Measurements from ENCODE around the gene AP4M1. TPM values are rescaled to one million over a fixed set of nuclear protein-coding genes. Genes with fewer than 3 reads are reported as not detected.

AP4M1 gene
- polyA plus RNA-seq, 2 of the 4 experiments (the other 2 are of a cell fraction) = 16.6 to 18.3 TPM

DNA sequence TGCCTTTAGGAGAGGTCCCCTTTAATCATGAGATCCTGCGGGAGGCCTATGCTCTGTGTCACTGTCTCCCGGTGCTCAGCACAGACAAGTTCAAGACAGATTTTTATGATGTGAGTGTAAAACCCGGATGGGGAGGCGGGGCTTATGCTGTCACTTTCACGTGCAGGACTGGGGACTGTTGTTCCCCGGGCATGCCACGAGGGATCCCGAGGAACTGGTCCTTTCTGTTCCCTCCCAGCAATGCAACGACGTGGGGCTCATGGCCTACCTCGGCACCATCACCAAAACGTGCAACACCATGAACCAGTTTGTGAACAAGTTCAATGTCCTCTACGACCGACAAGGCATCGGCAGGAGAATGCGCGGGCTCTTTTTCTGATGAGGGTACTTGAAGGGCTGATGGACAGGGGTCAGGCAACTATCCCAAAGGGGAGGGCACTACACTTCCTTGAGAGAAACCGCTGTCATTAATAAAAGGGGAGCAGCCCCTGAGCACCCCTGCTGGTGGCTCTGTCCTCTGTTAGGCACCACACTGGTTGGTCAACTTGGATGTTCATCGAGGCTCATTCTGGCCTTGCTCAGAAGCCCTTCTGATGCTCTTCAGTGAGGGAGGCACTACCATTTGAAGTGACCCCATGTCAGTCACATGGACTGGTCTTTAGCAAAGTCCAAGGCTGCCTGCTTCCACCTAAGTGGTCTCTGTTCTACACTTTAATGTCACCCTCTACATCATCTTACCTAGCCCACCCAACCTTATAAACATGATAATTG, 9.8 kb upstream of the AP4M1 start (continued):
- TF ChIP-seq, protein P1, sequence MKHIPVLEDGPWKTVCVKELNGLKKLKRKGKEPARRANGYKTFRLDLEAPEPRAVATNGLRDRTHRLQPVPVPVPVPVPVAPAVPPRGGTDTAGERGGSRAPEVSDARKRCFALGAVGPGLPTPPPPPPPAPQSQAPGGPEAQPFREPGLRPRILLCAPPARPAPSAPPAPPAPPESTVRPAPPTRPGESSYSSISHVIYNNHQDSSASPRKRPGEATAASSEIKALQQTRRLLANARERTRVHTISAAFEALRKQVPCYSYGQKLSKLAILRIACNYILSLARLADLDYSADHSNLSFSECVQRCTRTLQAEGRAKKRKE (CRISPR knock-in tag; IDR thresholded peaks at IDR 0.05; ENCODE audit: low read depth) = no peak
- no peak for TF ChIP-seq SMC3 (IDR thresholded peaks at IDR 0.05)
- no peak for TF ChIP-seq ESRRA (IDR thresholded peaks at IDR 0.05; ENCODE audit: borderline replicate concordance, low read length)
- no peak for TF ChIP-seq RAD21 (conservative IDR thresholded peaks at IDR 0.05 in 1 of 2, IDR thresholded peaks at IDR 0.05 in 1 of 2)
- no peak for TF ChIP-seq RNF2 (IDR thresholded peaks at IDR 0.05; ENCODE audit: borderline replicate concordance, low read depth)
- TF ChIP-seq, protein P2, sequence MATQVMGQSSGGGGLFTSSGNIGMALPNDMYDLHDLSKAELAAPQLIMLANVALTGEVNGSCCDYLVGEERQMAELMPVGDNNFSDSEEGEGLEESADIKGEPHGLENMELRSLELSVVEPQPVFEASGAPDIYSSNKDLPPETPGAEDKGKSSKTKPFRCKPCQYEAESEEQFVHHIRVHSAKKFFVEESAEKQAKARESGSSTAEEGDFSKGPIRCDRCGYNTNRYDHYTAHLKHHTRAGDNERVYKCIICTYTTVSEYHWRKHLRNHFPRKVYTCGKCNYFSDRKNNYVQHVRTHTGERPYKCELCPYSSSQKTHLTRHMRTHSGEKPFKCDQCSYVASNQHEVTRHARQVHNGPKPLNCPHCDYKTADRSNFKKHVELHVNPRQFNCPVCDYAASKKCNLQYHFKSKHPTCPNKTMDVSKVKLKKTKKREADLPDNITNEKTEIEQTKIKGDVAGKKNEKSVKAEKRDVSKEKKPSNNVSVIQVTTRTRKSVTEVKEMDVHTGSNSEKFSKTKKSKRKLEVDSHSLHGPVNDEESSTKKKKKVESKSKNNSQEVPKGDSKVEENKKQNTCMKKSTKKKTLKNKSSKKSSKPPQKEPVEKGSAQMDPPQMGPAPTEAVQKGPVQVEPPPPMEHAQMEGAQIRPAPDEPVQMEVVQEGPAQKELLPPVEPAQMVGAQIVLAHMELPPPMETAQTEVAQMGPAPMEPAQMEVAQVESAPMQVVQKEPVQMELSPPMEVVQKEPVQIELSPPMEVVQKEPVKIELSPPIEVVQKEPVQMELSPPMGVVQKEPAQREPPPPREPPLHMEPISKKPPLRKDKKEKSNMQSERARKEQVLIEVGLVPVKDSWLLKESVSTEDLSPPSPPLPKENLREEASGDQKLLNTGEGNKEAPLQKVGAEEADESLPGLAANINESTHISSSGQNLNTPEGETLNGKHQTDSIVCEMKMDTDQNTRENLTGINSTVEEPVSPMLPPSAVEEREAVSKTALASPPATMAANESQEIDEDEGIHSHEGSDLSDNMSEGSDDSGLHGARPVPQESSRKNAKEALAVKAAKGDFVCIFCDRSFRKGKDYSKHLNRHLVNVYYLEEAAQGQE (IDR thresholded peaks at IDR 0.05) = no peak
- TF ChIP-seq KDM5A (IDR thresholded peaks at IDR 0.05) = no peak
- no peak for TF ChIP-seq NR3C1 (IDR thresholded peaks at IDR 0.05)
- peak; percentile 97 for TF ChIP-seq POLR2AphosphoS2 (conservative IDR thresholded peaks at IDR 0.05; ENCODE audit: low read length)
- TF ChIP-seq, protein P3, sequence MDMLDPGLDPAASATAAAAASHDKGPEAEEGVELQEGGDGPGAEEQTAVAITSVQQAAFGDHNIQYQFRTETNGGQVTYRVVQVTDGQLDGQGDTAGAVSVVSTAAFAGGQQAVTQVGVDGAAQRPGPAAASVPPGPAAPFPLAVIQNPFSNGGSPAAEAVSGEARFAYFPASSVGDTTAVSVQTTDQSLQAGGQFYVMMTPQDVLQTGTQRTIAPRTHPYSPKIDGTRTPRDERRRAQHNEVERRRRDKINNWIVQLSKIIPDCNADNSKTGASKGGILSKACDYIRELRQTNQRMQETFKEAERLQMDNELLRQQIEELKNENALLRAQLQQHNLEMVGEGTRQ (IDR thresholded peaks at IDR 0.05) = no peak
- no peak for TF ChIP-seq CEBPB (IDR thresholded peaks at IDR 0.05)
- no peak for TF ChIP-seq FOSL2 (IDR thresholded peaks at IDR 0.05)
- 0 out of 2 replicates have a peak, but pooled peaks have one; percentile 2 for TF ChIP-seq FOSL2 (CRISPR knock-in tag; IDR thresholded peaks at IDR 0.05)
- TF ChIP-seq, protein P4, sequence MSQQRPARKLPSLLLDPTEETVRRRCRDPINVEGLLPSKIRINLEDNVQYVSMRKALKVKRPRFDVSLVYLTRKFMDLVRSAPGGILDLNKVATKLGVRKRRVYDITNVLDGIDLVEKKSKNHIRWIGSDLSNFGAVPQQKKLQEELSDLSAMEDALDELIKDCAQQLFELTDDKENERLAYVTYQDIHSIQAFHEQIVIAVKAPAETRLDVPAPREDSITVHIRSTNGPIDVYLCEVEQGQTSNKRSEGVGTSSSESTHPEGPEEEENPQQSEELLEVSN (IDR thresholded peaks at IDR 0.05; ENCODE audit: borderline replicate concordance, low read depth) = no peak
- TF ChIP-seq JUN (IDR thresholded peaks at IDR 0.05) = 0 out of 5 replicates have a peak, but pooled peaks of 1 of the 2 experiments have one; percentile 27
- TF ChIP-seq NPAS2 (CRISPR knock-in tag; IDR thresholded peaks at IDR 0.05; ENCODE audit: borderline replicate concordance) = no peak
- TF ChIP-seq FOSB (CRISPR knock-in tag; IDR thresholded peaks at IDR 0.05) = peak; percentile 96
- TF ChIP-seq, protein P5, sequence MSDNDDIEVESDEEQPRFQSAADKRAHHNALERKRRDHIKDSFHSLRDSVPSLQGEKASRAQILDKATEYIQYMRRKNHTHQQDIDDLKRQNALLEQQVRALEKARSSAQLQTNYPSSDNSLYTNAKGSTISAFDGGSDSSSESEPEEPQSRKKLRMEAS (IDR thresholded peaks at IDR 0.05) = no peak
- 0 out of 2 replicates have a peak, but pooled peaks have one; percentile 25 for TF ChIP-seq EHF (CRISPR knock-in tag; IDR thresholded peaks at IDR 0.05)
- TF ChIP-seq HDAC2 (IDR thresholded peaks at IDR 0.05) = no peak
- TF ChIP-seq RARB (CRISPR knock-in tag; IDR thresholded peaks at IDR 0.05) = peak; percentile 79; the same call in 1 of the 2 replicates
- TF ChIP-seq ZSCAN20 (CRISPR knock-in tag; IDR thresholded peaks at IDR 0.05) = no peak
- TF ChIP-seq HOXB13 (CRISPR knock-in tag; IDR thresholded peaks at IDR 0.05; ENCODE audit: low read depth) = no peak
- TF ChIP-seq, protein P6, sequence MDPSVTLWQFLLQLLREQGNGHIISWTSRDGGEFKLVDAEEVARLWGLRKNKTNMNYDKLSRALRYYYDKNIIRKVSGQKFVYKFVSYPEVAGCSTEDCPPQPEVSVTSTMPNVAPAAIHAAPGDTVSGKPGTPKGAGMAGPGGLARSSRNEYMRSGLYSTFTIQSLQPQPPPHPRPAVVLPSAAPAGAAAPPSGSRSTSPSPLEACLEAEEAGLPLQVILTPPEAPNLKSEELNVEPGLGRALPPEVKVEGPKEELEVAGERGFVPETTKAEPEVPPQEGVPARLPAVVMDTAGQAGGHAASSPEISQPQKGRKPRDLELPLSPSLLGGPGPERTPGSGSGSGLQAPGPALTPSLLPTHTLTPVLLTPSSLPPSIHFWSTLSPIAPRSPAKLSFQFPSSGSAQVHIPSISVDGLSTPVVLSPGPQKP (IDR thresholded peaks at IDR 0.05; ENCODE audit: low read depth, low read length) = no peak
- no peak for TF ChIP-seq CBX8 (IDR thresholded peaks at IDR 0.05)
- TF ChIP-seq CHD4 (IDR thresholded peaks at IDR 0.05; ENCODE audit: borderline replicate concordance) = no peak
- TF ChIP-seq MYC (IDR thresholded peaks at IDR 0.05; ENCODE audit: borderline replicate concordance, low read length) = no peak
- no peak for TF ChIP-seq GATA3 (IDR thresholded peaks at IDR 0.05; ENCODE audit: borderline replicate concordance)
- TF ChIP-seq ZC3H11A (IDR thresholded peaks at IDR 0.05) = no peak
- TF ChIP-seq, protein P7, sequence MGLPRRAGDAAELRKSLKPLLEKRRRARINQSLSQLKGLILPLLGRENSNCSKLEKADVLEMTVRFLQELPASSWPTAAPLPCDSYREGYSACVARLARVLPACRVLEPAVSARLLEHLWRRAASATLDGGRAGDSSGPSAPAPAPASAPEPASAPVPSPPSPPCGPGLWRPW (IDR thresholded peaks at IDR 0.05) = no peak

Measured in A549 (cell line).